SK-N-MC (cell line): ENCODE data around the gene REEP1.

Source experiments
- EZH2 ChIP-seq: fragments of 200-600 bp; sonication (generic); IDR thresholded peaks from one replicate; pipeline ENCODE4 v1.6.1; 2017; ENCODE audit warnings: antibody characterized with exemption
- POLR2AphosphoS5 ChIP-seq: IDR thresholded peaks from 2 replicates; pipeline ENCODE4 v1.6.1; 2012; ENCODE audit warnings: mild to moderate bottlenecking, low read depth, low read length, borderline replicate concordance

DNA sequence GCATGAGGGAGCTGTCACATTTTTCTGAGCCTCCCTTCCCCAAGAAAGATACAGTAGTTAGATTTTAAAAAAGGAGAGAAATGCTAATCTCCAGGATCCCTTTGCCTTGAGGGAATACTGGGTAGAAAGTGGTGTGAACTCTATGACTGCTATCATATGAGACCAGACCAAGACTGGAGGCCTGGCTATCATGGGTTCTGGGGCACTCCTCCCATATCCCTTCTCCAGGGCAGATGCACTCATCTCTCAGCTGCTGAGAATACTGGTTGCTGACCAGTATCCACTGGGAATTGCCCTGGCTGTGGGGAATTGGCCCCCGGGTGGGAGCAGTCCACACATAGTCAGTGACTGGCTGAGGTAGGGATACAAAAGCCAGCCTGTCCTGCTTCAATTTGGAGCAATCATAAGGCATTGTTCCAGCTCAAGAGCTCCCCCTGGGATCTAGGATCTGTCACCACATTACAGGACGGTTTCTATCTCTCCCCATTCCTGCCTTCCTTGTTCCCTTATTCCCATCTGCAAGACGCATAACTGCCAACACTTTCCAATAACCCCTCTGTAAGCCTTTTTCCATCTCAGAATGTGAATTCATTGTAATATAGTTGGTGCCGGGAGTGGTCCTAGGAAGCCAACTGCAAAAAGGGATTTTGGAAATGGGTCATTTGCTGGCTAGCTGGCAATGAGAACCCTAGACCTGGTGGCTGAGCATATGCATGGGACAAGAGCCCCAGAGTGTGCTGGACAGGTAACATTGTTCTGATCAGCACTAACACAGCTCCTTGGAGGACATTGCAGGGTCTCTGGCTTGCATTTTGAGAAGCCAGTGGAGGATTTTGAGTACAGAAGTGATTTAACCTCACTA lies 35.4 kb upstream of the REEP1 start:
- TF ChIP-seq POLR2AphosphoS5 (no peak), EZH2 (no peak)
